ENCODE data around the gene PTPRA. TPM values are rescaled to one million over a fixed set of nuclear protein-coding genes. Genes with fewer than 3 reads are reported as not detected.
"Not testable (repeated sequence)": the region's sequence is repeated elsewhere in the genome, so short reads cannot be mapped to it uniquely, and the experiment has no call there.

Gene PTPRA
- total and polyA plus RNA-seq, 4 donors = 8.7 to 24.3 (median 15.7) TPM

DNA sequence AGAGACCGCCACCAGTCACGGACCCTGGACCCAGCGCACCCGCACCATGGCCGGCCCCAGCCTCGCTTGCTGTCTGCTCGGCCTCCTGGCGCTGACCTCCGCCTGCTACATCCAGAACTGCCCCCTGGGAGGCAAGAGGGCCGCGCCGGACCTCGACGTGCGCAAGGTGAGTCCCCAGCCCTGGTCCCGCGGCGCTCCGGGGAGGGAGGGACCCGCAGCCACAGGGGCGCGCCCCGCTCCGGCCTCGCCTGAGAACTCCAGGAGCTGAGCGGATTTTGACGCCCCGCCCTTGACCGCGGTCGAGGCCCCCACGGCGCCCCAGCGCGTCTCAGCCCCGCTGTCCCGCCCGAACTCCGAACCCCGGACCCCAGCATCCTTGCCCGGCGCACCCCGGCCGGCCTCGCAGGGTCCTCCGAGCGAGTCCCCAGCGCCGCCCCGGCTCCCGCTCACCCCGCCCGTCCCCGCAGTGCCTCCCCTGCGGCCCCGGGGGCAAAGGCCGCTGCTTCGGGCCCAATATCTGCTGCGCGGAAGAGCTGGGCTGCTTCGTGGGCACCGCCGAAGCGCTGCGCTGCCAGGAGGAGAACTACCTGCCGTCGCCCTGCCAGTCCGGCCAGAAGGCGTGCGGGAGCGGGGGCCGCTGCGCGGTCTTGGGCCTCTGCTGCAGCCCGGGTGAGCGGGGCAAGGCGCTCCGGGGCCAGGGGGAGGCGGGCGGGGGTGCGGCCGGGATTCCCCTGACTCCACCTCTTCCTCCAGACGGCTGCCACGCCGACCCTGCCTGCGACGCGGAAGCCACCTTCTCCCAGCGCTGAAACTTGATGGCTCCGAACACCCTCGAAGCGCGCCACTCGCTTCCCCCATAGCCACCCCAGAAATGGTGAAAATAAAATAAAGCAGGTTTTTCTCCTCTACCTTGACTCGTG lies 198.6 kb downstream of the PTPRA start, which contains the start of gene OXT:
OXT (plus strand) TSS at position 11 of the 920 bp plus-strand sequence; CDS start at position 47, 36 bp downstream.
- Histone ChIP-seq H3K36me3 (ENCODE audit: control insufficient read depth in 4 of 4, insufficient read depth in 3 of 4, low read depth in 1 of 4, low read length in 3 of 4) (no peaks in the 10 kb centered on the region), H3K4me1 (ENCODE audit: control insufficient read depth in 4 of 4, insufficient read depth in 4 of 4, low read length in 3 of 4) (peaks cover 7 to 47% (median 33%) of the 10 kb centered on the region in 4 donors), H3K27ac (ENCODE audit: low read depth in 1 of 2, low read length in 2 of 2) (peak within 1 kb of the TSS in 1 of 2 donors; percentile 10), H3K4me3 (ENCODE audit: low read depth in 1 of 3, low read length in 3 of 3) (peak within 1 kb of the TSS in 2 of 3 donors; percentile 18 to 51), H3K9ac (ENCODE audit: low read depth in 1 of 2, low read length in 2 of 2) (peak within 1 kb of the TSS in 1 of 2 donors; percentile 4), H3K27me3 (ENCODE audit: control insufficient read depth in 4 of 4, insufficient read depth in 4 of 4, low read length in 3 of 4) (peaks cover 0 to 3% (median 0%) of the 10 kb centered on the region in 4 donors), H3K9me3 (ENCODE audit: control insufficient read depth in 4 of 4, low read length in 3 of 4) (no peaks in the 10 kb centered on the region)
- no peak for DNase-seq (ENCODE audit: low spot score)
- 19% methylated on average over 95 of the region's 95 CpGs for WGBS
- TF ChIP-seq SP1 (IDR thresholded peaks at IDR 0.05) (peak; percentile 28), HNF4A (conservative IDR thresholded peaks at IDR 0.05) (peak in 1 of 2 donors; percentile 51), TAF1 (conservative IDR thresholded peaks at IDR 0.05) (no peak)

DNA sequence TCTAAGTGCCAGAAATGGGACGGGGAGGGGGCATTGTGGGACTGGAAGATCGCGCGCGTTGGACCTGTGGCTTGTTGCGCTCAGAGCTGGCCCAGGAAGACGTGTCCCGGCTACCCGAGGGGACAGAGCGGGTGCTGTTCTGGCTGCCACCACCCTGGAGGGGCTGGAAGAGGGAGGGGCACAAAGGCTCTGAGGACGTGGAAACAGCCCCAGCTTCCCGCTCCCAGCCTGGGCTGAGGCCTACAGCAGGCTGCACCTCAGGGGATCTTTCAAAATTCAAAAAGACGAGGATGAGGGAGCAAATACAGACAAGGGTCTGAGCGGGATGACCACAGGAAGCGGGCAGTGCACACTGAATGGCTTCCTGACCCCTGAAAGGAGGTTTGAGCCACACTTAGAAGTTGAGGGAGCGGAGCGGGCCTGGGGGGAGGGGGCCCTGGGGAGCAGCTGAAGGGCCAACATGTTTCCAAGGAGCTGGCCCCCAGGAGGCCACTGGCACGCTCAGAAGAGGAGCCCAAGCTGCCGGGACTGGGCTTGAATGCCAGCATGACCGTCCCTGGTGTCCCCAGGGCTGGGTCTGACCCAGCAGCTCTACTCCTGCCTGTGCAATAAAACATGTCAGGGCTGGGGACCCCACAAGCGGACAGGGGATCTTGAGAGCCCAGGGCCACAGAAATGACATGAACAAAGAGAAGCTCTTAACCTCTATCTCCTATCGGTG lies 199.4 kb downstream of the PTPRA start:
- no peak for TF ChIP-seq EGR1 (IDR thresholded peaks at IDR 0.05; ENCODE audit: low read depth in 2 of 2)
- no peak for TF ChIP-seq FOXA1 (IDR thresholded peaks at IDR 0.05)
- TF ChIP-seq RXRA (IDR thresholded peaks at IDR 0.05) = no peak
- TF ChIP-seq TAF1 (conservative IDR thresholded peaks at IDR 0.05) = no peak
- no peak for TF ChIP-seq HNF4G (IDR thresholded peaks at IDR 0.05)
- TF ChIP-seq, protein P1, sequence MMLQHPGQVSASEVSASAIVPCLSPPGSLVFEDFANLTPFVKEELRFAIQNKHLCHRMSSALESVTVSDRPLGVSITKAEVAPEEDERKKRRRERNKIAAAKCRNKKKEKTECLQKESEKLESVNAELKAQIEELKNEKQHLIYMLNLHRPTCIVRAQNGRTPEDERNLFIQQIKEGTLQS (IDR thresholded peaks at IDR 0.05) = no peak
- TF ChIP-seq RAD21 (IDR thresholded peaks at IDR 0.05) = no peak
- no peak for TF ChIP-seq JUND (IDR thresholded peaks at IDR 0.05)
- TF ChIP-seq, protein P2, sequence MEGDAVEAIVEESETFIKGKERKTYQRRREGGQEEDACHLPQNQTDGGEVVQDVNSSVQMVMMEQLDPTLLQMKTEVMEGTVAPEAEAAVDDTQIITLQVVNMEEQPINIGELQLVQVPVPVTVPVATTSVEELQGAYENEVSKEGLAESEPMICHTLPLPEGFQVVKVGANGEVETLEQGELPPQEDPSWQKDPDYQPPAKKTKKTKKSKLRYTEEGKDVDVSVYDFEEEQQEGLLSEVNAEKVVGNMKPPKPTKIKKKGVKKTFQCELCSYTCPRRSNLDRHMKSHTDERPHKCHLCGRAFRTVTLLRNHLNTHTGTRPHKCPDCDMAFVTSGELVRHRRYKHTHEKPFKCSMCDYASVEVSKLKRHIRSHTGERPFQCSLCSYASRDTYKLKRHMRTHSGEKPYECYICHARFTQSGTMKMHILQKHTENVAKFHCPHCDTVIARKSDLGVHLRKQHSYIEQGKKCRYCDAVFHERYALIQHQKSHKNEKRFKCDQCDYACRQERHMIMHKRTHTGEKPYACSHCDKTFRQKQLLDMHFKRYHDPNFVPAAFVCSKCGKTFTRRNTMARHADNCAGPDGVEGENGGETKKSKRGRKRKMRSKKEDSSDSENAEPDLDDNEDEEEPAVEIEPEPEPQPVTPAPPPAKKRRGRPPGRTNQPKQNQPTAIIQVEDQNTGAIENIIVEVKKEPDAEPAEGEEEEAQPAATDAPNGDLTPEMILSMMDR (IDR thresholded peaks at IDR 0.05; ENCODE audit: low read depth, low read length, missing input control) = no peak
- TF ChIP-seq GABPA (IDR thresholded peaks at IDR 0.05 in 1 of 2, conservative IDR thresholded peaks at IDR 0.05 in 1 of 2) = no peak
- Histone ChIP-seq H3K9me3 (ENCODE audit: control insufficient read depth in 4 of 4, low read length in 3 of 4) (no peaks in the 10 kb centered on the region), H3K9ac (ENCODE audit: low read depth in 1 of 2, low read length in 2 of 2) (peak overlapping the region in 1 of 2 donors; percentile 4), H3K4me1 (ENCODE audit: control insufficient read depth in 4 of 4, insufficient read depth in 4 of 4, low read length in 3 of 4) (peaks cover 7 to 40% (median 29%) of the 10 kb centered on the region in 4 donors), H3K36me3 (ENCODE audit: control insufficient read depth in 4 of 4, insufficient read depth in 3 of 4, low read depth in 1 of 4, low read length in 3 of 4) (no peaks in the 10 kb centered on the region), H3K27ac (ENCODE audit: low read depth in 1 of 2, low read length in 2 of 2) (no peak overlapping the region), H3K4me3 (ENCODE audit: low read depth in 1 of 3, low read length in 3 of 3) (no peak overlapping the region), H3K27me3 (ENCODE audit: control insufficient read depth in 4 of 4, insufficient read depth in 4 of 4, low read length in 3 of 4) (peaks cover 0 to 3% (median 0%) of the 10 kb centered on the region in 4 donors)
- no peak for DNase-seq (ENCODE audit: low spot score)
- WGBS = 86% methylated on average over 22 of the region's 22 CpGs

DNA sequence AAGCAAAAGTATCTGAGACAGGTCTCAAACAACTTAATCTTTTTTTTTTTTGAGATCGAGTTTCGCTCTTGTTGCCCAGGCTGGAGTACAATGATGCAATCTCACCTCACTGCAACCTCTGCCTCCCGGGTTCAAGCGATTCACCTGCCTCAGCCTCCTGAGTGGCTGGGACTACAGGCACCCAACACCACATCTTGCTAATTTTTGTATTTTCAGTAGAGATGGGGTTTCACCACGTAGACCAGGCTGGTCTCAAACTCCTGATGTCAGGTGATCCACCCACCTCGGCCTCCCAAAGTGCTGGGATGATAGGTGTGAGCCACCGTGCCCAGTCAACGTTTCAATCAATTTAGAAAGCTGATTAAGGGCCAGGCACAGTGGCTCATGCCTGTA lies 200.0 kb downstream of the PTPRA start:
- H3K9ac ChIP-seq (ENCODE audit: low read depth in 1 of 2, low read length in 2 of 2); H3K36me3 ChIP-seq (ENCODE audit: control insufficient read depth in 4 of 4, insufficient read depth in 3 of 4, low read depth in 1 of 4, low read length in 3 of 4); H3K27me3 ChIP-seq (ENCODE audit: control insufficient read depth in 4 of 4, insufficient read depth in 4 of 4, low read length in 3 of 4); H3K27ac ChIP-seq (ENCODE audit: low read depth in 1 of 2, low read length in 2 of 2); DNase-seq (ENCODE audit: low spot score); H3K9me3 ChIP-seq (ENCODE audit: control insufficient read depth in 4 of 4, low read length in 3 of 4); H3K4me3 ChIP-seq (ENCODE audit: low read depth in 1 of 3, low read length in 3 of 3): not testable (repeated sequence)
- WGBS = 76% methylated on average over 8 of the region's 8 CpGs
- TF ChIP-seq RXRA (IDR thresholded peaks at IDR 0.05) = peak in 1 of 2 donors; percentile 24
- H3K4me1 ChIP-seq (ENCODE audit: control insufficient read depth in 4 of 4, insufficient read depth in 4 of 4, low read length in 3 of 4) = peaks cover 7 to 34% (median 23%) of the 10 kb centered on the region in 4 donors
